ENCODE data around the gene GAD1.

The GAD1 gene

DNA sequence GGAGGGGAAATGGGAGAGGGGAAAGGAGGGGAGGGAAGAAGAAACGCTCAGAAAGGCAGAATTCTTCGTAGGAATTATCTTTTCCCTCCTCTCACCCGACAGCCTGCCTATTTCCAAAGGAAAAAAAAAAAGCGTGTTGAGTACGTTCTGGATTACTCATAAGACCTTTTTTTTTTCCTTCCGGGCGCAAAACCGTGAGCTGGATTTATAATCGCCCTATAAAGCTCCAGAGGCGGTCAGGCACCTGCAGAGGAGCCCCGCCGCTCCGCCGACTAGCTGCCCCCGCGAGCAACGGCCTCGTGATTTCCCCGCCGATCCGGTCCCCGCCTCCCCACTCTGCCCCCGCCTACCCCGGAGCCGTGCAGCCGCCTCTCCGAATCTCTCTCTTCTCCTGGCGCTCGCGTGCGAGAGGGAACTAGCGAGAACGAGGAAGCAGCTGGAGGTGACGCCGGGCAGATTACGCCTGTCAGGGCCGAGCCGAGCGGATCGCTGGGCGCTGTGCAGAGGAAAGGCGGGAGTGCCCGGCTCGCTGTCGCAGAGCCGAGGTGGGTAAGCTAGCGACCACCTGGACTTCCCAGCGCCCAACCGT lies at the start of gene GAD1:
TSS of gene GAD1 (plus strand) at position 384 of the 589 bp plus-strand sequence. CDS start 1,705 bp downstream, outside the sequence.
- peak; percentile 54 for DNase-seq

GRCh38 chr2:170770008-170770605 lies 46.6 kb upstream of the GAD1 start, which contains the start of gene ERICH2:
Gene ERICH2 (plus strand): TSS chr2:170770378. CDS start chr2:170770682, 304 bp downstream.
- DNase-seq: peak; percentile 45

DNA sequence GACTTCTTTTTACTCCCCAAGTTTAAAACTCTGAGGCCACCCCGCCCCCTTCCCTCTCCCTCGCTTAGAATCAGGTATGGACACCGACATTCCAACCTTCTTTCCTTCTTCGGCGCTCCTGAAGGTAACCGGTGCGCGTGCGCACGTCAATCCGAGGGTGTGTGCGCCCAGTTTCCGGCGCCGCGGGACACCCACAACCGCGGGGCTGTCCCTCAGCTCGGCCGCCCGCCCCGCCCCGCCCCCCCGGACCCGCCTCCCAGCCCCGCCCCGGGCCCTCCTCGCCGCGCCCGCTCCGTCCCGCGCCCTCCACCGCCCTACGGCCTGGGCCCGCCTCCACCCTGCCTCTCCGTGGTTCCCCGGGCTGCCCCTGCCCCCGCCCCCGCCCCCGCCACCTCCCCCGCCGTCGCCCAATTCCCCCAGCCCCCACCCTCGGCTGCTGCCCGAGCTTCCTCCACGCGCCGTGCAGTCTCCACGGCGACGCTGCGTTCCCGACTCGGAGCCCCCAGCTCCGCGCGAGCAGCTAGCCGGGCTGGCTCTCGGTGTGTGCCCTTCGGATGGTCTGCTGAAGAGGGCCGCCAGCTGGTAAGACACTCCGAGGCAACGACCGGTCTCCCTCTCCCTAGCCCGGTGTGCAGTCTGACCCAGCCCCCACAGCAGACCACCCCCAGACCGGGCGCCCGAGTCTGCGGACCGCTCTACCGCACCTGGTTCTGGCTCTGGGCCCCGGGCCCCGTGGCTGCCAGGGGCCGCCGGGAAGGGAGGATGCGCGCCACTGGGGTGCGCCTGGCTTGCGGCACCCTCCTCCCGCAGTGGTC lies 45.9 kb upstream of the GAD1 start:
- DNase-seq: peak; percentile 78

GRCh38 chr2:170771421-170771937 lies 45.2 kb upstream of the GAD1 start:
- no peak for DNase-seq

DNA sequence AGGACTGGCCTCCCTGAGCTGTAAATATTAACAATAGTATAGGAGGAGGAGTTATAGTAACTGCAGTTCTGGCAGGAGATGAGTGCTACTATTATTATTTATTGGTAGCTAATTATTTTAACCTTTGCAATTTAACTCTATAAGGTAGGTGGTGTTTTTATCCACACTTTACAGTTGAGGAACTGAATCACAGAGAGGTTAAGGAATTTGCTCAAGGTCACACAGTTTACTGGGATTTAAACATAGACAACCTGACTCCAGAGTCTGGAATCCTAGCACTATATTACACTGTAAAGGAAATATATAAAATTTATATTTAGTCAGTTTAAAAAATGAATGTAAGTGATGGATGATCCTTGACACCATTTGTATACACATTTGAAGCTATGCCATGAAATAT lies 44.4 kb upstream of the GAD1 start:
- no peak for DNase-seq

DNA sequence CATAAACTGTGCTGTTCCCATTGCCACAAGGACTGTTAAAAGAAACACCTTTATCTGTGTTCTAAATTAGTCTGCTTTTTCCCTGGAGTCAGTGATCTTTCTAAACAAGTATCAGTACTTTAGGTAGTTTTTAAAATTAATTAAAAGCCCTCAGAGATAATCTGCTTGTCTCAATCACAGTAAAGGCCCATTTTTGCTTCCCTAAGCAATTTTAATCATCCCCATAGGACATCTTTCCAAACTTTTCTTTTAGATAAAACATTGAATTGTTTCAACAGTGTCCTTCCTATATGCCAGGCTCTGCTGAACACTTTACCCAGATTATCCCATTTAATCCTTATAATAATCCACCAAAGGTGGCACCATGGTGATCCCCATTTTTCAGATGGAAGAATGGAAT lies 42.6 kb upstream of the GAD1 start:
- DNase-seq: no peak

DNA sequence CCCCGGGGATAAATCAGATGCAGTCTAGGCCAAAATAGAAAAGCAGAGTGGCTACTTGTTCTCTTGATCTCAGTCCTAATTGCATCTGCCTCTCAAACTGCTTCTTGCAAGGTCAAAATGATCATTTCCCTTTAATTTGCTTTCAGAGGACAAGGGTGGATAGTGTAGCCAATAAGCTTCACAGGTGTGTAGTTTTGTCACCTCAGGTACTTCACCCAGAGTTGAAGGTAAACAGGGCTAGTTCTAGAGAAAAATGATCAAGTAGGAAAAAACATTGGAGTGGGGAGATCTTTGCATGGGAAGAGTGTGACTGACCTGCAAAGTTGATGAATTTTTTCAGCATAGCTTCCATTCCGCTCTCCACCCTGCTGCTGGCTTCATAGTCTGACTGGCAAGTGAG lies 37.8 kb upstream of the GAD1 start:
- no peak for DNase-seq

- DNase-seq: no peak
Observed at GRCh38 chr2:170779304-170779703, 37.4 kb upstream of the GAD1 start.

- DNase-seq: no peak
Observed at GRCh38 chr2:170782673-170783072, 34.0 kb upstream of the GAD1 start.

DNA sequence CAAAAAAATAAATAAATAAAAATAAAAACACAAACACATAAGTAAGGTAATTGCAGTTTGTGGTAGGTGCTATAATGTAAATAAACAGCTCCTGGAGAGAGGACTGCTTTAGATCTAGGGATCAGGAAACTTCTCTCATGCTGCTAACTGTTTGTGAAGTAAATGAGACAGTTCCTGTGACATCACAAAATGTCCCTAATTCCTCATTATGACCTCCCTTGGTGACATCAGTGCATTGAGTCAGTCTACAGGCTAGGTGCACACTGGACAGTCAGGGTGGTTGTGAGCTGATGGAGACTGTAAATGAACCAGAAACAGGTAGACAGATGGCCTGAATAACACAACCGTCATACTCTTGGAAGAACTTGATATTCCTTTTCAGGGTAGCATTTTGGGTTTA lies 33.1 kb upstream of the GAD1 start:
- DNase-seq: no peak

DNA sequence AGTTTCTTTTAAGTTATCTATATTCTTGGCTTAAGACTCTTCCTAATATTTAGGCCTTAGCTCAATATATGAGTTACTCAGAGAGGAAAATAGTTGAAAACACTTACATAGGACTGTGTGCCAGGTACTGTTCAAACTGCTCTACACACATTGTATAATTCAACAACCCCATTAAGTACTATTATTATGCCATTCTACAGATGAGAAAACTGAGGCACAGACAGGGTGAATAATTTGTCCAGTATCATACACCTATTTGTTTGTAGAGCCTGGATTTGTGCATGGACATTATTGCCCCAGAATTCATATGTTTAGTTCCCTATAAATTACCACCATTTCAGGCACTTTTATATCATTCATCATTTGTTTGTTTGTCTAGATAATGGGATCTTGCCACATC lies 17.7 kb upstream of the GAD1 start:
- DNase-seq: no peak

DNA sequence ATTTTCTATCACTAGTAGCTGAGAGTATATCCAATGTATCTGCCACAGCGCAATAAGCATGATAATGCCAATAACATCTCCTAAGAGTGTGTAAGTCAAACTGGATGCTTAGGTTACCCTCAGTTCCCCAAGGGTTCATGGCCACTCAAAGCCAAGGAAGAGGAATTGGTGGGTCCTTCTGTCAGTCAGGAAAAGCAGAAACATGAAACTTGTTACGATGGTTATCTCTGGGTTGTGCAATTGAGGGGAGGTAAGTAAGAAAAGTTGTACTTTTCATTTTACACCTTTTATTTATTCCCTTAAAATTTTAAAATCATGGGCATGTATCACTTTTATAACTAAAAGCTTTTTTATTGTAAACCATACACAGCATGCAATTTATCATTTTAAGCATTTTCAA lies 10.1 kb upstream of the GAD1 start:
- no peak for DNase-seq

DNA sequence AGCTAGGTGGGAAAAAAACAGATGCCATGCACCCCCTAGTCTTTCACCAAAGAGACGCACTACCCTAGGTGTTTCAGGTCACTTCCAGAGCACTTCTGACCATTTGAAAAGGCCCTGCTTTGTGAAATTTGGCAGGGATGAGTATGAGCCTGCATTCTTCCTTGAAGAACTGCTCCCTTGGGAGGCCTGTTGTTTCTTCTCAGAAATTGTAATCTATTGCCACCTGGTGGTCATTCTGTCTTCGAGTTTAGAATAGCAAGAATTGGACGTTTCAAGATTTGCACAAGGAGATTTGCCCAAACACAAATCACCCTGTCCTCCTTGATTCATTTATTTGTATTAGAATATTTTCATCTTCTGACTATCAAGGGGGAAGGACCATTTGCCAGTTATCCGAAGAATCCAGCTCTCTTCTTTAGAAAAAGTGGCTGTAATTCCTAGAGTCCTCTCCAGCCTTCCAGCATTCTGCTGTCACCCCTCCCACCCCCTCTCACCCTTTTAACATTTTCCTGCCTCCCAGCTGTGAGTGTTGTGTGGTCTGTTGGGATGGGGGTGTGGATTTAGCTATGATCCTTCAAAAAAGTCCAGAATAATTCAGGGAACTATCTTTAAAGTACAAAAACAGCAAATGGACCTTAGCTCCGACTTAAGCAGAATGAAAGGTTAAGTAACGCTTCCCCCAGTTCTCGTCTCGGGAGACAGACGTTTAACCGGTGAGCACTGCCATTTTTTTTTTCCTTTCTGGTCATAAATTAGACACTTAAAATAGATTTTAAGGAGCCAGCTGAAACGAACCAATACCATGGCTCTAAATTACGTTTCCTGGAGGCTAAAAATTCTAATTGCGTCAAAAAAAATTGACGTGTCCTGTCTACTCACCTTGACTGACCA lies 3.7 kb upstream of the GAD1 start:
- peak; percentile 68 for DNase-seq

DNA sequence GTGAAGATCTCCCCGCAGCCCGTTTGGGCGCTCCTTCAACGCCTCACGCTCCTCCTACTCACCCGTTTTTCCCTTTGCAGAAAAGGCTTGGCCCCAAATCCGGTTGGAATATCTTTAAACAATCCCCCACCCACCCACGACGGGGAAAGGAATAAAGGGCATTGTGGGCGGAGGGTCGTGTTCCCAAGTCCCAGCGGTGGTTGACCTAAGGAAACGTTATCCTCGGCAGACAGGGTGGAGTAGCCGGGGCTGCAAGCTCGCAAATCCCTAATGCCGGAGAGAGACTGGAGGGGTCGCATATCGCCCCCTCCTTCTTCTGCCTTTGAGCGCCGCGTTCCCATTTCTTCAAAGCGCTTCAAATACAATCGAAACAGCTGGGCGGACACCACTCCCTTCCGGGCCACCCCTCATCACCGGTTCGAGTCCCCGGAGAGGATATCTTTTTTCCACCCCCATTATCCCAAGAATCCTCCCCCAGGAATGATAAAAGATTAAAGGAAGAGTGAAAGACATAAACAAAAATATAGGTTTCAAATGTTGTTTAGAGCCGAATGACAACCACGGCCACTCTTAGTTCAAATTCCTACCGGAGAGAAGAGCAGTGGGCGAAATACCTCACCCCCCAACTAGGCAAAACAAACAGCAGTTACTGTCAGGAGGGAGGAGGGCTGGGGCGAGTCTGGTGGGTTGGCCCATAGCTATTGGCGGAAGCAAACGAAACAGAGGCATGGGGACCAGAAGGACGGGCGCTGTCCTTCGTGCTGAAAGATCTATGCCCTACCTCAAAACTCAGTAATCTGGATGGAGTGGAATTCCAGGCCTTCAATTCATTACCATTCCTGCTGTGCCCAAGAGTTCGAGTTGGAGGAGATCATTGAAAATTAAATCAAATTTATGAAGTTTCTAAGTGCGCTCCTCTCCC lies 2.8 kb upstream of the GAD1 start:
- no peak for DNase-seq

DNA sequence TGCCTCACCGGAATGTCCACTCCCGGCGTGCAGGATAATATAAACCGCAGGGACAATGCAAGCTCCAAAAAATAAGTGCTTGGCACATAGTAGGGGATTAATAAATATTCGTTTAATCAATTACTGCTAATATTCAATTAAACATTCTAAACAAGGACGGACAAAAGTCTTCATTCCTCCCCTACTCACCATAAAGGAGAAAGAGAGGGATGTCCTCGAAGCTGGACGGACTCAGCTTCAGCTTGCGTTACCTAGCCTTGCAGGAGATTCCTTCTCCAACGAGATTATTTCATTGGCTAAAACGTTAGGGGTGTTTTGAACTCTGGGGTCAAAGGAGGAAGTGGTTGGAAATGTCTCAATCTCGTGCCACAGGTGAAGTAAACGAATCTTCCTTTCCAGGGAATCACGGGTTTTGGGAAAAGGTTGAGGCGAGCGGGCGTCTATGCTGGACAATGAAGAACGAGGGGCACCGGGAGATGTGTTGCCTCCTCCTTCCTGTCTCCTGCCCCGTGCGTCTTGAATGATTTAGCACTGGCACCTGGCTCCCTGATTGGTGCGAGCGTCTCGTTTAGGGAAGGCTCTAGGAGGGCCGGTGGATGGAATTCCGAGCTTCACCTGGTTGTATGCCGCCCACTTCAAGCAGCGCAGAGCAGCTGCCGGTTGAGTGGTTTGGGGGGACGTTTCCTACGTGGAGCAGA lies 2.0 kb upstream of the GAD1 start:
- DNase-seq: no peak

GRCh38 chr2:170815311-170815710 lies 1.4 kb upstream of the GAD1 start:
- DNase-seq: no peak

- DNase-seq: peak; percentile 69
Observed at GRCh38 chr2:170815746-170816503, 762 bp upstream of the GAD1 start.

DNA sequence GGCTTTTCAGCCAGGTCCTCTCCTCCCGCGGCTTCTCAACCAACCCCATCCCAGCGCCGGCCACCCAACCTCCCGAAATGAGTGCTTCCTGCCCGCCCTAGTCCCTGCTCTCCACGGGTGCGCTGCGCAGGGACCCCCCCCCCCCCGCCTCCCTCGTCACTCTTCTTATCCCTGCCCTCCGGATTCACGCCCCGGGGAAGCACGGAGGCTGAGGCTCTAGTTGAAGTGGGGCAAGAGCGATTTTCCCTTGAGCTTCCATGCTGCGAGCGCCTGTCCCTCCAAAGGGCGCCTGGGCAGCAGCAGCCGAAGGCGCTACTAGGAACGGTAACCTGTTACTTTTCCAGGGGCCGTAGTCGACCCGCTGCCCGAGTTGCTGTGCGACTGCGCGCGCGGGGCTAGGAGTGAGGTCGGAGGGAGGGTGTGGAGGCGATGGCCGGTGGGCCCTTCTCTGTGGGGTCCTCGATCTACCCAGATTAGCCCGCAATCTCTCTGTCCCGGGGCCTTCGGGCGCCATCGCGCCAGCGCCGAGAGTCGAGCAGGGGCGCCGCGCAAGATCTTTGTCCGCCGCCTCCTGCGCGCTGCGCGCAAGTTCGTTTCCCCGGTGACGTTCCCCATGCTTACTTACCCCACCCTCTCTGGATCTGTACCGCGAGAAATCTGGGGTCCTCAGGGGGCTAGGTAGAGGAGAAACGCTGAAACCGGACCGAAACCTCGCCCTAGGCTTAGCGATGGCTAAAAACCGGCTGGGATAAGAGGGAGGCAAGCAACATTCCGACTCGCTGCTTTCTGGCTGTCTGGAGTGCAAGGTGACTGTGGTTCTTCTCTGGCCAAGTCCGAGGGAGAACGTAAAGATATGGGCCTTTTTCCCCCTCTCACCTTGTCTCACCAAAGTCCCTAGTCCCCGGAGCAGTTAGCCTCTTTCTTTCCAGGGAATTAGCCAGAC lies 677 bp downstream of the GAD1 start:
- no peak for DNase-seq
